Muscle of leg (tissue), 11 donors: ENCODE measurements around the gene TRIP13. TPM values are rescaled to one million over a fixed set of nuclear protein-coding genes. Genes with fewer than 3 reads are reported as not detected.

Source experiments
- DNase-seq: peaks from one replicate; pipeline ENCODE4 v3.0.0; 2013
- H3K27ac ChIP-seq: one replicate; pipeline ENCODE4 v1.5.1; 2013; ENCODE audit warnings: mild to moderate bottlenecking, low read length, control low read depth
- H3K27me3 ChIP-seq: one replicate; pipeline ENCODE4 v1.6.1; 2013; ENCODE audit warnings: low read length; ENCODE audit not compliant: control insufficient read depth, insufficient read depth
- H3K36me3 ChIP-seq: one replicate; pipeline ENCODE4 v1.6.1; 2013; ENCODE audit warnings: low read length; ENCODE audit not compliant: control insufficient read depth, insufficient read depth
- H3K4me1 ChIP-seq: one replicate; pipeline ENCODE4 v1.6.1; 2013; ENCODE audit warnings: low read length; ENCODE audit not compliant: control insufficient read depth, insufficient read depth
- H3K4me3 ChIP-seq: one replicate; pipeline ENCODE4 v1.5.1; 2013; ENCODE audit warnings: low read length, control low read depth
- H3K9me3 ChIP-seq: replicated peaks from 2 replicates; pipeline ENCODE4 v1.6.1; 2013; ENCODE audit warnings: low read depth, low read length; ENCODE audit not compliant: control insufficient read depth
- WGBS: methylation state at CpG from one replicate; pipeline ENCODE4 v1.1.5; 2013; ENCODE audit warnings: missing lambda C conversion rate; ENCODE audit not compliant: insufficient coverage; 5-methylcytosine and 5-hydroxymethylcytosine counted together
- polyA plus RNA-seq, 8 donors: library from polyadenylated mRNA; unstranded; fragments of 120-200 nt; gene quantifications; one replicate each; pipeline versions ENCODE4 v1.2.1 to v1.2.3, GENCODE V29; 2013; ENCODE audit warnings: inconsistent platforms in 1 of 8, low replicate concordance in 1 of 8; ENCODE audit not compliant: insufficient read length in 8 of 8, insufficient read depth in 1 of 8
- total RNA-seq: library from RNA; stranded (reverse); fragments of 120-200 nt; gene quantifications from one replicate; pipeline ENCODE4 v1.2.4, GENCODE V29; 2013

The TRIP13 gene
- total and polyA plus RNA-seq, 9 donors, result 5.7 to 10.8 (median 8.1) TPM

DNA sequence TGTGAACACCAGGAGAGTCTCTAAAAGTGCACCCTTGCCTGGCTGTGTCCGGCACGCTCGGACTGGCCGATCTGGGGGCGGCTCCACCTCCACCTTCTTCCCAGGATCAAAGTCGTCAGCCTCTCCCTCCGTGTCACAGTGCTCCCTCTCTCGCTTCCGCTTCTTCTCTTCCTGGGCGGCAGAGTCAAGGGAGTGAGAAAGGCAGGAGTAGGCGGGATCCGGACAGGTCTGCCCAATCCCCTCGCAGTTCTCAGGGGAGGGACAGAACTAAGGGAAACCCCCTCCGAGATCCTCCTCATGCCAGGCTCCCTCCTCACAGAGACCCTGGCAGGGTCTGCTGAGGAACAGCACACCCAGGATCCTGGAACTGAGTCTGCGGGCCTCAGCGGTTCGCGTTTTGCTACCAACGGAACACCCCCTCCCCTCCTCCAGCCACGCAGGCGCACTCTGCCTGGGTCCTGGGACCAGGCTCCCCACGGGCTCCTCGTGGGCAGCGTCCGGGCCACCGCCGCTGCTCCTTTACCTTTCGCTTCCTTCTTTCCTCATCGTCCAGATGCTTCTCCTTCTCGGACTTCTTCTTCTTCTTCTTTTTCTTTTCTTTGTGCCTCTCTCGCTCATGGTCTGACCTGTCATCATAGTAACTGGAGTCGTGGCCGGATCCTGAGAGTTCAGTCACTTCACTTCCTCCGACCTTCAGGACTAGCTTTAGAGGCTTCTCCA is 1.4 kb upstream of the TRIP13 start:
- DNase-seq, result no peak
- WGBS, result 67% methylated on average over 24 of the region's 34 CpGs
- peak overlapping the region; percentile 82 for H3K27ac ChIP-seq
- no peaks in the 10 kb centered on the region for H3K27me3 ChIP-seq
- H3K36me3 ChIP-seq, result peaks cover 53% of the 10 kb centered on the region
- peaks cover 21% of the 10 kb centered on the region for H3K4me1 ChIP-seq
- no peaks in the 10 kb centered on the region for H3K9me3 ChIP-seq
- peak overlapping the region; percentile 90 for H3K4me3 ChIP-seq

GRCh38 chr5:891837-892393 is 769 bp upstream of the TRIP13 start:
- Histone ChIP-seq H3K9me3 (no peaks in the 10 kb centered on the region), H3K4me1 (peaks cover 21% of the 10 kb centered on the region), H3K36me3 (peaks cover 47% of the 10 kb centered on the region), H3K27ac (peak overlapping the region; percentile 82), H3K4me3 (peak overlapping the region; percentile 90), H3K27me3 (no peaks in the 10 kb centered on the region)
- WGBS, result 26% methylated on average over 13 of the region's 25 CpGs
- DNase-seq, result no peak

GRCh38 chr5:893137-893506 is 438 bp downstream of the TRIP13 start:
- Histone ChIP-seq H3K36me3 (peaks cover 35% of the 10 kb centered on the region), H3K9me3 (no peaks in the 10 kb centered on the region), H3K27ac (no peak overlapping the region), H3K27me3 (no peaks in the 10 kb centered on the region), H3K4me3 (peak overlapping the region; percentile 60), H3K4me1 (peaks cover 21% of the 10 kb centered on the region)
- WGBS, result under 1% methylated on average over 31 of the region's 31 CpGs
- no peak for DNase-seq

DNA sequence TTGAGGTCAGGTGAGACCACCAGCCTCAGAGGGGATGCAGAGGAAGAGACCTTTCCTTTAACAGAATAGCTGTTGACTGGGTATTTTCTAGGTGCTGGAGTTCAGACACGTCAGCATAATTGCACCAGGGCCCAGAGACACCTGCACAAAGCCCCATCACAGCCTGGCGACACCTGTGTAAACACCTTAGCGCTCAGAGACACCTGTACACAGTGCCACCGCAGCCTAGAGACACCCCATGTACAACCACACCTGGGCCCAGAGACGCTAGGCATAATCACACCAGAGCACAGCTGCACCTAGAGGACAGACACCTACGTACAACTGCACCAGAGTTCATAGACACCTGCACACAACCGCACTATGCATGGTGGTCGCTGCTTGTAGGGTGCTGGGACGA is 1.0 kb downstream of the TRIP13 start:
- WGBS, result 84% methylated on average over 4 of the region's 9 CpGs
- H3K36me3 ChIP-seq, result peaks cover 30% of the 10 kb centered on the region
- no peaks in the 10 kb centered on the region for H3K9me3 ChIP-seq
- no peak for DNase-seq
- no peak overlapping the region for H3K27ac ChIP-seq
- H3K27me3 ChIP-seq, result no peaks in the 10 kb centered on the region
- peaks cover 21% of the 10 kb centered on the region for H3K4me1 ChIP-seq
- peak overlapping the region; percentile 60 for H3K4me3 ChIP-seq

- Histone ChIP-seq H3K4me3 (no peak overlapping the region), H3K4me1 (no peaks in the 10 kb centered on the region), H3K9me3 (no peaks in the 10 kb centered on the region), H3K27me3 (no peaks in the 10 kb centered on the region), H3K27ac (no peak overlapping the region), H3K36me3 (peaks cover 11% of the 10 kb centered on the region)
- WGBS, result 83% methylated on average over 2 of the region's 4 CpGs
- DNase-seq, result no peak
These were observed 8.1 kb downstream of the TRIP13 start for GRCh38 chr5:900781-901180.

- Histone ChIP-seq H3K27ac (no peak overlapping the region), H3K9me3 (no peaks in the 10 kb centered on the region), H3K36me3 (peaks cover 13% of the 10 kb centered on the region), H3K27me3 (no peaks in the 10 kb centered on the region), H3K4me3 (no peak overlapping the region), H3K4me1 (no peaks in the 10 kb centered on the region)
- DNase-seq, result no peak
- 77% methylated on average over 10 of the region's 16 CpGs for WGBS
These were observed 9.6 kb downstream of the TRIP13 start for GRCh38 chr5:902129-902916.

DNA sequence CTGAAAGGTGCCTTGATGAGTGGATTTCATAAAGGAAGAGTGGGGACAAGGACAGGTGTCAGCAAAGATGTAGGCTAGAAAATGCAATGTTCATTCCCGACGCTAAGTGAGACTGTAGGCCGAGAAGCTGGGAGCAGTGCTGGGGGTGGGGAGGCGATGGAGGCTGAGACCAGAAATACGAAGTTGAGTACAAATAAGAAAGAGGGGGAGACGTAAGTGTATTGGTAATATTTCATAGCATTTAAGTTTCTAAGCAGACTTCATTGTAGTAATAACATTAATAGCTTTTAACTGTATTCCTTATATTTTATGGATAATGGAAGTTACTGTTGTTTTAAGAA is 11.0 kb downstream of the TRIP13 start:
- Histone ChIP-seq H3K4me3 (no peak overlapping the region), H3K27me3 (no peaks in the 10 kb centered on the region), H3K9me3 (no peaks in the 10 kb centered on the region), H3K4me1 (no peaks in the 10 kb centered on the region), H3K27ac (no peak overlapping the region), H3K36me3 (peaks cover 20% of the 10 kb centered on the region)
- 96% methylated on average over 3 of the region's 6 CpGs for WGBS
- no peak for DNase-seq

GRCh38 chr5:905139-905642 is 12.5 kb downstream of the TRIP13 start:
- peaks cover 22% of the 10 kb centered on the region for H3K36me3 ChIP-seq
- H3K27me3 ChIP-seq, result no peaks in the 10 kb centered on the region
- no peak overlapping the region for H3K4me3 ChIP-seq
- H3K4me1 ChIP-seq, result no peaks in the 10 kb centered on the region
- 91% methylated on average over 10 of the region's 12 CpGs for WGBS
- DNase-seq, result no peak
- H3K9me3 ChIP-seq, result no peaks in the 10 kb centered on the region
- no peak overlapping the region for H3K27ac ChIP-seq

- 89% methylated on average over 7 of the region's 7 CpGs for WGBS
- Histone ChIP-seq H3K9me3 (no peaks in the 10 kb centered on the region), H3K27ac (no peak overlapping the region), H3K36me3 (peaks cover 17% of the 10 kb centered on the region), H3K27me3 (no peaks in the 10 kb centered on the region), H3K4me1 (no peaks in the 10 kb centered on the region), H3K4me3 (no peak overlapping the region)
- no peak for DNase-seq
These were observed 14.8 kb downstream of the TRIP13 start for GRCh38 chr5:907366-907910.

DNA sequence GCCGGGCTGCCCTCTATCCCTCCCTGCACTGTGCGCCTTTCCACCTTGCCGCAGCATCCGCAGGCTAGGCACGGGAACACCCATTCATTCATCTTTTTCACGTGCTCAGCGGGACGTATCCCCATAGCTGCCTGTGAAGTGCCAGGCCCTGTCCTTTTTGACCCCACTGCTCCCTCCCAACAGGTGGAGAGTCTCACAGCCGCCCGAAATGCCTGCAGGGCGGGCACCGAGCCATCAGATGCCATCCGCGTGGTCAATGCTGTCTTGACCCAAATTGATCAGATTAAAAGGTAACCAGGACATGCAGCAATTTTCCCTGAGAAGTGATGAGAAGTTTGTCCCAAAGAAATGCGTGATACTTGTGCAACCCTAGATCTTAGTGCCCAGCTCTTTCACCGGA is 15.5 kb downstream of the TRIP13 start:
- Histone ChIP-seq H3K27ac (no peak overlapping the region), H3K9me3 (no peaks in the 10 kb centered on the region), H3K36me3 (peaks cover 17% of the 10 kb centered on the region), H3K4me1 (no peaks in the 10 kb centered on the region), H3K4me3 (no peak overlapping the region), H3K27me3 (no peaks in the 10 kb centered on the region)
- DNase-seq, result no peak
- 97% methylated on average over 13 of the region's 16 CpGs for WGBS
